OCI-LY7 (cell line): ENCODE data around the gene TMEM225B. TPM values are rescaled to one million over a fixed set of nuclear protein-coding genes. Genes with fewer than 3 reads are reported as not detected.

ENCODE experiments used
- BruUV-seq: library from RNA; stranded (reverse); fragments of 400-500 nt; replicated peaks from 2 replicates; lab custom pipeline; 2021; lab: Mats Ljungman, UMichigan
- CTCF ChIA-PET: fragments of 300-600 bp; sonication (Branson Sonifier 250); formaldehyde crosslinking; loops from one replicate; lab custom pipeline; 2022; ENCODE audit warnings: antibody characterized with exemption; ENCODE audit not compliant: unreplicated experiment; lab: Charles Lee
- POLR2A ChIA-PET: fragments of 300-600 bp; sonication (Branson Sonifier 250); formaldehyde crosslinking; loops from one replicate; lab custom pipeline; 2022; ENCODE audit warnings: antibody characterized with exemption; lab: Charles Lee
- DNase-seq: peaks from one replicate; pipeline ENCODE4 v3.0.0-alpha.2; 2015; ENCODE audit warnings: low spot score
- H2AFZ ChIP-seq: fragments of 200-600 bp; sonication (generic), shearing (Covaris generic); 2 replicates; pipeline ENCODE4 v1.6.1; 2014; ENCODE audit warnings: mild to moderate bottlenecking, antibody characterized with exemption, low read length, moderate library complexity
- H3K27ac ChIP-seq: fragments of 200-600 bp; sonication (generic); 2 replicates; pipeline ENCODE4 v1.5.1; 2014; ENCODE audit warnings: mixed run types, low read depth, mild to moderate bottlenecking, moderate library complexity, low read length, inconsistent platforms; ENCODE audit not compliant: poor library complexity, severe bottlenecking
- H3K36me3 ChIP-seq: fragments of 200-600 bp; sonication (generic); 2 replicates; pipeline ENCODE4 v1.6.1; 2014; ENCODE audit warnings: mild to moderate bottlenecking, antibody characterized with exemption, low read length, moderate library complexity, mixed read lengths; ENCODE audit not compliant: insufficient read depth
- H3K4me1 ChIP-seq: fragments of 200-600 bp; sonication (generic); 2 replicates; pipeline ENCODE4 v1.5.1; 2014; ENCODE audit warnings: mild to moderate bottlenecking, low read length; ENCODE audit not compliant: insufficient read depth, poor library complexity, severe bottlenecking
- H3K4me2 ChIP-seq: fragments of 200-600 bp; sonication (generic); 2 replicates; pipeline ENCODE4 v1.6.1; 2014; ENCODE audit warnings: mild to moderate bottlenecking, low read length
- H3K4me3 ChIP-seq: fragments of 200-600 bp; sonication (generic); 2 replicates; pipeline ENCODE4 v1.5.1; 2014; ENCODE audit warnings: mild to moderate bottlenecking, low read depth, low read length; ENCODE audit not compliant: poor library complexity, severe bottlenecking
- H3K79me2 ChIP-seq: fragments of 200-600 bp; sonication (generic); 2 replicates; pipeline ENCODE4 v1.6.1; 2016; ENCODE audit warnings: low read depth, mild to moderate bottlenecking, low read length, moderate library complexity, mixed read lengths; ENCODE audit not compliant: insufficient read depth
- H3K9me2 ChIP-seq: fragments of 200-600 bp; sonication (generic); 2 replicates; pipeline ENCODE4 v1.6.1; 2016; ENCODE audit warnings: mild to moderate bottlenecking, low read length, mixed read lengths; ENCODE audit not compliant: insufficient read depth
- H3K9me3 ChIP-seq: fragments of 200-600 bp; sonication (generic); 2 replicates; pipeline ENCODE4 v1.6.1; 2014; ENCODE audit warnings: mild to moderate bottlenecking, mixed run types, low read length, mixed read lengths
- H4K20me1 ChIP-seq: fragments of 200-600 bp; sonication (generic); 2 replicates; pipeline ENCODE4 v1.6.1; 2014; ENCODE audit warnings: mild to moderate bottlenecking, antibody characterized with exemption, low read length, moderate library complexity, mixed read lengths; ENCODE audit not compliant: insufficient read depth
- EZH2phosphoT487 ChIP-seq: fragments of 200-600 bp; sonication (generic); IDR thresholded peaks from 2 replicates; pipeline ENCODE4 v1.6.1; 2018; ENCODE audit warnings: low read depth, borderline replicate concordance, mild to moderate bottlenecking, mixed run types, antibody characterized with exemption, low read length, moderate library complexity, mixed read lengths
- intact Hi-C: fragments of 100-400 bp; cut with micrococcal nuclease; formaldehyde crosslinking; loops from one replicate; pipeline ENCODE4 v1.10.0; 2022; ENCODE audit not compliant: unreplicated experiment
- total RNA-seq, 2 experiments: library from RNA; depleted of rRNA in 1 of 2; stranded (reverse); fragments of >200 nt in 1 of 2; shearing (Covaris generic) in 1 of 2; gene quantifications; 2 replicates each; pipeline ENCODE4 v1.2.3, GENCODE V29; 2014 to 2022
- TF ChIP-seq, protein P1 (sequence below): fragments of 200-600 bp; sonication (generic); conservative IDR thresholded peaks from 2 replicates; pipeline ENCODE4 v1.5.1; 2014; ENCODE audit warnings: mild to moderate bottlenecking, antibody characterized with exemption, low read length, moderate library complexity, mixed read lengths

TMEM225B gene
- total RNA-seq, 2 experiments from 2014 or later: 2.4 TPM

DNA sequence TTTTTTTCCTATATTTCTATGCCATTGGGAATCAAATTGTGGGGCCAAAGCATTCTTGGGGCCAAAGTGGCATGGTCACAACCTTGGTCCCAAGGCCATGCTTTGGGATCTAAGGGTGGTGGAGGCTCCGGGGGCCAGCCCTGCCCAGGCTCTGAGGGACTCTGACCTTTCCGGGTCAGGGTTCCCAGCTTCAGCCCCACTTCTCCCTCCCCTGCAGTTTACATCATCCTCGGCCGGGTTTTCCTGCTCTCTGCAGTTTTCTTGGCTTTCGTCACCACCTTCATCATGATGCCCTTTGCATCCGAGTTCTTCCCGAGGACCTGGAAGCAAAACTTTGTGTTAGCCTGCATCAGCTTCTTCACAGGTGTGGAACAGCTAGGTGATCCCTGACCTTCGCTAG, 8.5 kb downstream of the TMEM225B start:
- H4K20me1 ChIP-seq: no peaks in the 10 kb centered on the region
- no peaks in the 10 kb centered on the region for H3K9me2 ChIP-seq
- TF ChIP-seq, protein P1, sequence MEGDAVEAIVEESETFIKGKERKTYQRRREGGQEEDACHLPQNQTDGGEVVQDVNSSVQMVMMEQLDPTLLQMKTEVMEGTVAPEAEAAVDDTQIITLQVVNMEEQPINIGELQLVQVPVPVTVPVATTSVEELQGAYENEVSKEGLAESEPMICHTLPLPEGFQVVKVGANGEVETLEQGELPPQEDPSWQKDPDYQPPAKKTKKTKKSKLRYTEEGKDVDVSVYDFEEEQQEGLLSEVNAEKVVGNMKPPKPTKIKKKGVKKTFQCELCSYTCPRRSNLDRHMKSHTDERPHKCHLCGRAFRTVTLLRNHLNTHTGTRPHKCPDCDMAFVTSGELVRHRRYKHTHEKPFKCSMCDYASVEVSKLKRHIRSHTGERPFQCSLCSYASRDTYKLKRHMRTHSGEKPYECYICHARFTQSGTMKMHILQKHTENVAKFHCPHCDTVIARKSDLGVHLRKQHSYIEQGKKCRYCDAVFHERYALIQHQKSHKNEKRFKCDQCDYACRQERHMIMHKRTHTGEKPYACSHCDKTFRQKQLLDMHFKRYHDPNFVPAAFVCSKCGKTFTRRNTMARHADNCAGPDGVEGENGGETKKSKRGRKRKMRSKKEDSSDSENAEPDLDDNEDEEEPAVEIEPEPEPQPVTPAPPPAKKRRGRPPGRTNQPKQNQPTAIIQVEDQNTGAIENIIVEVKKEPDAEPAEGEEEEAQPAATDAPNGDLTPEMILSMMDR: no peak
- no peak for TF ChIP-seq EZH2phosphoT487
- H3K27ac ChIP-seq: no peak overlapping the region
- CTCF ChIA-PET: no interaction called here
- H3K4me1 ChIP-seq: no peaks in the 10 kb centered on the region
- H3K4me3 ChIP-seq: no peak overlapping the region
- POLR2A ChIA-PET: no interaction called here
- DNase-seq: no peak
- no peaks in the 10 kb centered on the region for H3K9me3 ChIP-seq
- no peak overlapping the region for H2AFZ ChIP-seq
- no TSS peak for BruUV-seq
- no peaks in the 10 kb centered on the region for H3K36me3 ChIP-seq
- H3K4me2 ChIP-seq: no peak overlapping the region
- H3K79me2 ChIP-seq: no peaks in the 10 kb centered on the region
- intact Hi-C loops: no loop called here

DNA sequence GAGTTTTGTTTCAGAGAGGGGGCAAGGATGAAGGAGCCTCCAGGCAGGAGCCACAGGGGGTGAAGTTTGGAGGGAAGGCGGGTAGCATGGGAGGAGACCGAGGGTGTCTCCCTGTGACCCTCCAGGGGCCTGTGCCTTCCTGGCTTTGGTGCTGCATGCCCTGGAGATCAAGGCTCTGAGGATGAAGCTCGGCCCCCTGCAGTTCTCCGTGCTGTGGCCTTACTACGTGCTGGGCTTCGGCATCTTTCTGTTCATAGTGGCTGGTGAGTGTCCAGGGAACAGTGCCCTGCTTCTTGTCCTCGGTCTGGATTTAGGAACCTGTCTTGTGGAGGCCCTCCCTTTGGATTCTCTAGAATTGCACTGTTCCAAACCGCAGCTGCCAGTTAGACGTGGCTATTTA, 9.5 kb downstream of the TMEM225B start:
- intact Hi-C loops: no loop called here
- ChIA-PET CTCF (no interaction called here), POLR2A (no interaction called here)
- H3K9me2 ChIP-seq: no peaks in the 10 kb centered on the region
- H3K9me3 ChIP-seq: no peaks in the 10 kb centered on the region
- DNase-seq: no peak
- H3K79me2 ChIP-seq: no peaks in the 10 kb centered on the region
- H2AFZ ChIP-seq: no peak overlapping the region
- H3K36me3 ChIP-seq: no peaks in the 10 kb centered on the region
- no peaks in the 10 kb centered on the region for H4K20me1 ChIP-seq
- no peak overlapping the region for H3K27ac ChIP-seq
- no TSS peak for BruUV-seq
- no peak overlapping the region for H3K4me2 ChIP-seq
- TF ChIP-seq, protein P1: no peak
- TF ChIP-seq EZH2phosphoT487: no peak
- H3K4me3 ChIP-seq: no peak overlapping the region
- no peaks in the 10 kb centered on the region for H3K4me1 ChIP-seq

DNA sequence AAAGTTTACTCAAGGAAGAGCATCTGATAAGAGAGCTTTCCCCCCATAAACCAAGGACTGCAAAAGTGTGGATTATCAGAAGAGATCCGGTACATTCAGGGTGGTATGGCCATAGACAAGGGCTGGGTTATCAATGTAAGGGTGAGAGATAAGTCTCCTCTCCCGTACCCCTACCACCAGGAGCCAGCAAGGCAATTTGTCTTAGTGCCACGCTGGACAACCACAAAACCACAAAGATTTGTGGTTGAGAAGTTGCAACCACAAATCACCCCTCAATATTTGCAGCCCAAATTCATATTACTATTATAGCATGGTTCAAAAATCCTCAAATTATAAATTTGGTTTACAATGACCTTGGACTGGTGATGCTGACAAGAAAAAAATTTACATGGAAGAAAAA, 16.4 kb downstream of the TMEM225B start:
- TF ChIP-seq, protein P1: no peak
- TF ChIP-seq EZH2phosphoT487: no peak
- no peak overlapping the region for H3K4me2 ChIP-seq
- H3K79me2 ChIP-seq: peaks cover 10% of the 10 kb centered on the region; the same call in 1 of the 2 replicates
- ChIA-PET POLR2A (no interaction called here), CTCF (no interaction called here)
- H4K20me1 ChIP-seq: no peaks in the 10 kb centered on the region
- DNase-seq: no peak
- intact Hi-C loops: no loop called here
- peaks cover 11% of the 10 kb centered on the region; the same call in 1 of the 2 replicates for H3K36me3 ChIP-seq
- no peak overlapping the region for H2AFZ ChIP-seq
- no peaks in the 10 kb centered on the region for H3K9me3 ChIP-seq
- H3K4me1 ChIP-seq: peaks cover 11% of the 10 kb centered on the region
- no peaks in the 10 kb centered on the region for H3K9me2 ChIP-seq
- H3K27ac ChIP-seq: no peak overlapping the region
- no TSS peak for BruUV-seq
- H3K4me3 ChIP-seq: no peak overlapping the region
